Parathyroid adenoma (tissue), 2 donors: ENCODE measurements around the gene GPAT3.

Experiments used
- H2AFZ ChIP-seq: fragments of 300-600 bp; sonication (generic); one replicate; pipeline ENCODE4 v1.7.0; 2017; ENCODE audit warnings: antibody characterized with exemption, mild to moderate bottlenecking
- H3K27ac ChIP-seq: fragments of 300-600 bp; sonication (generic); one replicate; pipeline ENCODE4 v1.7.0; 2017
- H3K27me3 ChIP-seq: fragments of 300-600 bp; sonication (generic); one replicate; pipeline ENCODE4 v1.7.0; 2017; ENCODE audit warnings: low read length; ENCODE audit not compliant: control insufficient read depth, insufficient read depth
- H3K36me3 ChIP-seq: fragments of 300-600 bp; sonication (generic); one replicate; pipeline ENCODE4 v1.7.0; 2017; ENCODE audit warnings: low read length; ENCODE audit not compliant: control insufficient read depth, insufficient read depth
- H3K4me1 ChIP-seq: fragments of 300-600 bp; sonication (generic); one replicate; pipeline ENCODE4 v1.7.0; 2017; ENCODE audit warnings: control low read depth
- H3K4me2 ChIP-seq: fragments of 300-600 bp; sonication (generic); one replicate; pipeline ENCODE4 v1.7.0; 2017; ENCODE audit warnings: low read length
- H3K4me3 ChIP-seq: fragments of 300-600 bp; sonication (generic); one replicate; pipeline ENCODE4 v1.7.0; 2017; ENCODE audit warnings: low read depth, low read length
- H3K79me2 ChIP-seq: fragments of 300-600 bp; sonication (generic); one replicate; pipeline ENCODE4 v1.7.0; 2017; ENCODE audit warnings: control low read depth
- H3K9ac ChIP-seq: fragments of 300-600 bp; sonication (generic); one replicate; pipeline ENCODE4 v1.7.0; 2017; ENCODE audit warnings: mild to moderate bottlenecking
- H3K9me3 ChIP-seq: fragments of 300-600 bp; sonication (generic); one replicate; pipeline ENCODE4 v1.7.0; 2017; ENCODE audit warnings: low read length; ENCODE audit not compliant: control insufficient read depth
- CTCF ChIP-seq: fragments of 300-600 bp; sonication (generic); IDR thresholded peaks from one replicate; pipeline ENCODE4 v1.7.0; 2017; ENCODE audit warnings: antibody characterized with exemption, mild to moderate bottlenecking
- donor health status: primary hyperparathyroidism.

GPAT3 gene

GRCh38 chr4:83558680-83559079 lies 22.8 kb downstream of the GPAT3 start:
- no peak overlapping the region for H3K4me2 ChIP-seq
- H3K4me3 ChIP-seq: no peak overlapping the region
- H3K36me3 ChIP-seq: no peaks in the 10 kb centered on the region
- H3K79me2 ChIP-seq: no peaks in the 10 kb centered on the region
- H2AFZ ChIP-seq: no peak overlapping the region
- H3K9ac ChIP-seq: no peak overlapping the region
- H3K27ac ChIP-seq: no peak overlapping the region
- no peaks in the 10 kb centered on the region for H3K9me3 ChIP-seq
- no peak for TF ChIP-seq CTCF
- no peaks in the 10 kb centered on the region for H3K27me3 ChIP-seq
- no peaks in the 10 kb centered on the region for H3K4me1 ChIP-seq

GRCh38 chr4:83560523-83560922 lies 24.6 kb downstream of the GPAT3 start:
- no peak overlapping the region for H3K4me2 ChIP-seq
- no peak overlapping the region for H3K9ac ChIP-seq
- H3K4me3 ChIP-seq: no peak overlapping the region
- H2AFZ ChIP-seq: no peak overlapping the region
- H3K4me1 ChIP-seq: no peaks in the 10 kb centered on the region
- H3K27me3 ChIP-seq: no peaks in the 10 kb centered on the region
- no peak for TF ChIP-seq CTCF
- H3K79me2 ChIP-seq: no peaks in the 10 kb centered on the region
- H3K27ac ChIP-seq: no peak overlapping the region
- H3K36me3 ChIP-seq: no peaks in the 10 kb centered on the region
- no peaks in the 10 kb centered on the region for H3K9me3 ChIP-seq

- H2AFZ ChIP-seq: no peak overlapping the region
- no peak for TF ChIP-seq CTCF
- H3K9me3 ChIP-seq: no peaks in the 10 kb centered on the region
- H3K36me3 ChIP-seq: no peaks in the 10 kb centered on the region
- no peak overlapping the region for H3K9ac ChIP-seq
- no peaks in the 10 kb centered on the region for H3K4me1 ChIP-seq
- H3K4me3 ChIP-seq: no peak overlapping the region
- H3K79me2 ChIP-seq: no peaks in the 10 kb centered on the region
- no peak overlapping the region for H3K4me2 ChIP-seq
- H3K27me3 ChIP-seq: no peaks in the 10 kb centered on the region
- no peak overlapping the region for H3K27ac ChIP-seq
Measured at GRCh38 chr4:83561381-83561780, 25.5 kb downstream of the GPAT3 start.

- Histone ChIP-seq H3K9me3 (no peaks in the 10 kb centered on the region), H3K27ac (no peak overlapping the region), H3K9ac (no peak overlapping the region), H3K4me3 (no peak overlapping the region), H3K27me3 (no peaks in the 10 kb centered on the region), H3K4me2 (no peak overlapping the region), H3K4me1 (no peaks in the 10 kb centered on the region), H3K36me3 (no peaks in the 10 kb centered on the region), H3K79me2 (no peaks in the 10 kb centered on the region), H2AFZ (no peak overlapping the region)
- TF ChIP-seq CTCF: no peak
Measured at GRCh38 chr4:83563998-83564397, 28.1 kb downstream of the GPAT3 start.

GRCh38 chr4:83568062-83568461 lies 32.2 kb downstream of the GPAT3 start:
- TF ChIP-seq CTCF: no peak
- Histone ChIP-seq H2AFZ (no peak overlapping the region), H3K4me2 (no peak overlapping the region), H3K9me3 (no peaks in the 10 kb centered on the region), H3K79me2 (no peaks in the 10 kb centered on the region), H3K4me1 (no peaks in the 10 kb centered on the region), H3K27ac (no peak overlapping the region), H3K9ac (no peak overlapping the region), H3K36me3 (no peaks in the 10 kb centered on the region), H3K4me3 (no peak overlapping the region), H3K27me3 (no peaks in the 10 kb centered on the region)
